Measurements from ENCODE around the gene GAS2L1.
A peak's percentile ranks its signal among the peaks of the same experiment; 100 is the strongest.

DNA sequence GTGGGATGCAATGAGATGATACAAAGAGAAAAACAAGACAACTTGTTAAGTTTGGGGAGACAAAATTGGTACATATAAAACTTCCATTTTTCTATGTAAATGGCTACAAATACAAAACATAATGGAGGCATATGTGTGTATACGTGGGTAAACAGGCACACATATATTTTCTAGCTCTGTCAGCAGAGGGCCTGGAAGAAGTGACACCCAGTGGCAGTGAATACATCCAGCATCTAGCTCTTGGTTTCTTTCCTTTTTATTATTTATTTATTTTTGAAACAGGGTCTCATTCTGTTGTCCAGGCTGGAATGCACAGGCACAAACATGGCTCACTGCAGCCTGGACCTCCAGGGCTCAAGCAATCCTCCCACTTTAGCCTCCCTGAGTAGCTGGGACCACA lies 14.1 kb downstream of the GAS2L1 start:
- 0 out of 3 replicates have a peak, but pooled peaks have one; percentile 13 for TF ChIP-seq CTCF (IDR thresholded peaks at IDR 0.05)
- TF ChIP-seq RFX5 (IDR thresholded peaks at IDR 0.05) = no peak
- no peak for TF ChIP-seq POLR2A (IDR thresholded peaks at IDR 0.05; ENCODE audit: low read length)
- no peak for TF ChIP-seq MAZ (IDR thresholded peaks at IDR 0.05; ENCODE audit: borderline replicate concordance, low read depth, low read length)
- TF ChIP-seq RAD21 (conservative IDR thresholded peaks at IDR 0.05 in 1 of 2, IDR thresholded peaks at IDR 0.05 in 1 of 2) = no peak
- TF ChIP-seq BHLHE40 (IDR thresholded peaks at IDR 0.05; ENCODE audit: low read depth, low read length) = no peak
- TF ChIP-seq HDAC2 (IDR thresholded peaks at IDR 0.05) = no peak
- TF ChIP-seq SREBF2 (IDR thresholded peaks at IDR 0.05) = no peak
- TF ChIP-seq GATA3 (IDR thresholded peaks at IDR 0.05; ENCODE audit: borderline replicate concordance) = no peak
- TF ChIP-seq SMC3 (IDR thresholded peaks at IDR 0.05) = no peak
- TF ChIP-seq, protein P1, sequence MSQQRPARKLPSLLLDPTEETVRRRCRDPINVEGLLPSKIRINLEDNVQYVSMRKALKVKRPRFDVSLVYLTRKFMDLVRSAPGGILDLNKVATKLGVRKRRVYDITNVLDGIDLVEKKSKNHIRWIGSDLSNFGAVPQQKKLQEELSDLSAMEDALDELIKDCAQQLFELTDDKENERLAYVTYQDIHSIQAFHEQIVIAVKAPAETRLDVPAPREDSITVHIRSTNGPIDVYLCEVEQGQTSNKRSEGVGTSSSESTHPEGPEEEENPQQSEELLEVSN (IDR thresholded peaks at IDR 0.05; ENCODE audit: borderline replicate concordance, low read depth) = no peak
- TF ChIP-seq EP300 (IDR thresholded peaks at IDR 0.05) = no peak

Data from A549 (cell line).